Caco-2 (cell line): Measurements from ENCODE around the gene MBP. TPM values are rescaled to one million over a fixed set of nuclear protein-coding genes. Genes with fewer than 3 reads are reported as not detected.
A peak's percentile ranks its signal among the peaks of the same experiment; 100 is the strongest.

Experiments
- BruUV-seq: library from RNA; stranded (reverse); fragments of 400-500 nt; replicated peaks from 2 replicates; lab custom pipeline; 2021; lab: Mats Ljungman, UMichigan
- CTCF ChIA-PET: fragments of 300-600 bp; sonication (Branson Sonifier 250); formaldehyde crosslinking; loops from one replicate; lab custom pipeline; 2022; ENCODE audit warnings: antibody characterized with exemption; lab: Charles Lee
- POLR2A ChIA-PET: fragments of 300-600 bp; sonication (Branson Sonifier 250); formaldehyde crosslinking; loops from one replicate; lab custom pipeline; 2022; ENCODE audit warnings: antibody characterized with exemption; lab: Charles Lee
- DNase-seq, 2 experiments: peaks; one replicate each; pipeline versions ENCODE4 v3.0.0 to v3.0.0-alpha.2; 2020 to 2022
- H3K27me3 ChIP-seq: replicated peaks from 2 replicates; pipeline ENCODE4 v1.6.0; 2011; ENCODE audit warnings: low read length; ENCODE audit not compliant: control insufficient read depth, insufficient read depth
- H3K36me3 ChIP-seq: 2 replicates; pipeline ENCODE4 v1.5.1; 2011; ENCODE audit warnings: low read length; ENCODE audit not compliant: control insufficient read depth, insufficient read depth
- H3K4me1 ChIP-seq: fragments of 250-450 bp; sonication (Bioruptor Pico); 2 replicates; pipeline ENCODE4 v1.5.1; 2020; ENCODE audit warnings: mild to moderate bottlenecking
- H3K4me3 ChIP-seq: 2 replicates; pipeline ENCODE4 v1.5.1; 2011; ENCODE audit warnings: low read depth, mild to moderate bottlenecking, control low read depth, low read length
- H3K9me3 ChIP-seq: fragments of 250-450 bp; sonication (Bioruptor Pico); 2 replicates; pipeline ENCODE4 v1.5.1; 2020; ENCODE audit warnings: mild to moderate bottlenecking, moderate library complexity
- H3K27ac Mint-ChIP-seq: one replicate; pipeline ENCODE4 v1.8.0; 2022; ENCODE audit warnings: mixed read lengths; ENCODE audit not compliant: unreplicated experiment
- H3K27me3 Mint-ChIP-seq: one replicate; pipeline ENCODE4 v1.8.0; 2022; ENCODE audit warnings: mixed read lengths; ENCODE audit not compliant: insufficient read depth, unreplicated experiment
- H3K36me3 Mint-ChIP-seq: one replicate; pipeline ENCODE4 v1.8.0; 2022; ENCODE audit warnings: mild to moderate bottlenecking, mixed read lengths; ENCODE audit not compliant: insufficient read depth, unreplicated experiment
- H3K4me1 Mint-ChIP-seq: one replicate; pipeline ENCODE4 v1.8.0; 2022; ENCODE audit warnings: low read depth, mixed read lengths; ENCODE audit not compliant: unreplicated experiment
- H3K4me3 Mint-ChIP-seq: one replicate; pipeline ENCODE4 v1.8.0; 2022; ENCODE audit warnings: mild to moderate bottlenecking, moderate library complexity, mixed read lengths; ENCODE audit not compliant: unreplicated experiment
- H3K9me3 Mint-ChIP-seq: one replicate; pipeline ENCODE4 v1.8.0; 2022; ENCODE audit warnings: mixed read lengths; ENCODE audit not compliant: unreplicated experiment
- intact Hi-C: fragments of 100-400 bp; cut with micrococcal nuclease; formaldehyde crosslinking; loops from one replicate; pipeline ENCODE4 v1.10.0; 2022; ENCODE audit not compliant: unreplicated experiment
- total RNA-seq: library from RNA; stranded (reverse); gene quantifications from 2 replicates; pipeline ENCODE4 v1.2.3, GENCODE V29; 2022
- TF ChIP-seq, protein P1 (sequence below), 2 experiments: fragments of 200-600 bp in 1 of 2; IDR thresholded peaks; 1 replicate in 1 of 2; 2 replicates in 1 of 2; pipeline versions ENCODE4 v1.5.1 to v1.8.0; 2011 to 2022; ENCODE audit warnings: antibody characterized with exemption in 1 of 2, control low read depth in 1 of 2, inconsistent platforms in 1 of 2, low read depth in 1 of 2, low read length in 1 of 2, mild to moderate bottlenecking in 1 of 2, moderate library complexity in 1 of 2; ENCODE audit not compliant: insufficient read depth in 1 of 2, severe bottlenecking in 1 of 2, unreplicated experiment in 1 of 2

The MBP gene
- total RNA-seq, 1 experiment from 2014 or later, result 11.4 TPM

DNA sequence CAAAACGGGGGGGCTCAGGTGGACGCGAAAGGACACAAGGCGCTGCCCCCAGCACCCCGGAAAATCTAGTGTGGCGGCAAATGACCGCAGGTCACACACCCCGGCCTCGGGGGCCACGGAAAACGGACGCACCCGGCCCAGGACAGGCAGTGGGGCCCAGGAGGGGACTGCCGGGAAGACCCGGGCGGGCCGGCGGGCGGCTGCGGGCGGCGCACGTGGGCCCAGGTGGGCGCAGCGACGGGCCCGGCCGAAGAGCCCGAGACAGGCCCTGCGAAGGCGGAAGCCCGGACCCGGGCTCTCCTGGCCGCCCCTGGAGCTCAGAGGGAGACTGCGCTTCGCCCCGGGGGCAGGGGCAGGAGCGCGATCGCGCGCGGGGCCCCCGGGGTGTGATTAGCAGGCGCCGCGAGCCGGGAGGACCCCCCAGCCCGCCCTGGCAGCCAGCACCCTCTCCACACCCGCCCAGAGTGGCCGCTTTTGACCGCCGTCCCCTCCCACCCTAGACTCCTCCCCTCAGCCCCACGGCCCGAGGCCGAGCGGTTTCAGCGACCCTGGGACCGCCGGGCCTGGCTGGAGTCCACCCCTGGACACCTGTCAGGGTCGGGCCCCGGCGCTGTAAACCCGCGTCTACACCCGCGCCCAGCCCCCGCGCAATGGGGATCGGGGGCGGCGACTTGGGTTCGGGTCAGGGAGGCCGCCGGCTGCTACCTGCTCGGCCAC, 773 bp downstream of the MBP start:
- H3K4me3 Mint-ChIP-seq, result peak overlapping the region; percentile 75
- Histone ChIP-seq H3K36me3 (no peaks in the 10 kb centered on the region), H3K4me3 (peak overlapping the region; percentile 48), H3K4me1 (no peaks in the 10 kb centered on the region), H3K9me3 (no peaks in the 10 kb centered on the region), H3K27me3 (no peaks in the 10 kb centered on the region)
- intact Hi-C loops, result loop anchor here (2.0 to 5.0 kb wide), 4 partner anchors 17 to 80 kb away; no protein-coding TSS in a partner anchor
- no peaks in the 10 kb centered on the region for H3K9me3 Mint-ChIP-seq
- H3K27me3 Mint-ChIP-seq, result no peaks in the 10 kb centered on the region
- no peaks in the 10 kb centered on the region for H3K4me1 Mint-ChIP-seq
- POLR2A ChIA-PET, result interaction anchor here (1.0 to 2.1 kb wide), 2 partner anchors 10 to 17 kb away, joined by 3 to 9 read pairs; no protein-coding TSS in a partner anchor
- CTCF ChIA-PET, result interaction anchor here (2.0 kb wide), 1 partner anchor 80 kb away, joined by 6 read pairs; no protein-coding TSS in a partner anchor
- H3K36me3 Mint-ChIP-seq, result no peaks in the 10 kb centered on the region
- TF ChIP-seq, protein P1, sequence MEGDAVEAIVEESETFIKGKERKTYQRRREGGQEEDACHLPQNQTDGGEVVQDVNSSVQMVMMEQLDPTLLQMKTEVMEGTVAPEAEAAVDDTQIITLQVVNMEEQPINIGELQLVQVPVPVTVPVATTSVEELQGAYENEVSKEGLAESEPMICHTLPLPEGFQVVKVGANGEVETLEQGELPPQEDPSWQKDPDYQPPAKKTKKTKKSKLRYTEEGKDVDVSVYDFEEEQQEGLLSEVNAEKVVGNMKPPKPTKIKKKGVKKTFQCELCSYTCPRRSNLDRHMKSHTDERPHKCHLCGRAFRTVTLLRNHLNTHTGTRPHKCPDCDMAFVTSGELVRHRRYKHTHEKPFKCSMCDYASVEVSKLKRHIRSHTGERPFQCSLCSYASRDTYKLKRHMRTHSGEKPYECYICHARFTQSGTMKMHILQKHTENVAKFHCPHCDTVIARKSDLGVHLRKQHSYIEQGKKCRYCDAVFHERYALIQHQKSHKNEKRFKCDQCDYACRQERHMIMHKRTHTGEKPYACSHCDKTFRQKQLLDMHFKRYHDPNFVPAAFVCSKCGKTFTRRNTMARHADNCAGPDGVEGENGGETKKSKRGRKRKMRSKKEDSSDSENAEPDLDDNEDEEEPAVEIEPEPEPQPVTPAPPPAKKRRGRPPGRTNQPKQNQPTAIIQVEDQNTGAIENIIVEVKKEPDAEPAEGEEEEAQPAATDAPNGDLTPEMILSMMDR (IDR thresholded peaks at IDR 0.05; ENCODE audit: insufficient read depth in 1 of 2, low read depth in 1 of 2, low read length in 1 of 2, severe bottlenecking in 1 of 2, unreplicated experiment in 1 of 2), result no peak
- no peak overlapping the region for H3K27ac Mint-ChIP-seq
- BruUV-seq, result no TSS peak
- DNase-seq, result peak; percentile 40 to 50

DNA sequence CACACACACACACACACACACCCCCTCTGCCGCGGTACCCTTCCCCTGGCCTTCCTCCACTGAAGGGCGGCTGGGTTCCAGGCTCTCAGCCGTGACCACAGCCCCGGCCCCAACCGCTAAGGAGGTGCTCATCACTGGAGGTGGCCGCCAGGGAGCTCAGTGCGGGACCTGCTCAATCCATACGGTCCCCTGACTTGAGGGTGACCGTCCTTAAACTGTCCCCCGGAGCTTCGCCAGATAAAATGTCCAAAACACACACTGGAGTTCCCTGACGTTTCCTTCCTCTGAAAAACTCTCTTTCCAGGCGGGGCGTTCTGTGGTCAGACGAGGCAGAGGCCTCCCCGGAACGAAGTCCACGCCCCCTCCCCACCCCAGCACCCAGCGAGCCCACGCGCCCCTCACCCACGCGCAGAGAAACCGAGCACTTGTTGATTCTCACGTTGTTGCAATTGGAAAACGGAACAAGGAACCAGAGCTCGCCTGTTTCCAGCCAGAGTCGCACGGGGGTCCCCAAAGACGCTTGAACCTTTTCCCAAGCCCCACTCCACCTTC, 1.4 kb downstream of the MBP start:
- ChIA-PET POLR2A (interaction anchor here (2.1 kb wide), 1 partner anchor 16 kb away, joined by 9 read pairs; no protein-coding TSS in a partner anchor), CTCF (interaction anchor here (0.7 to 2.0 kb wide), 2 partner anchors 75 to 81 kb away, joined by 3 to 6 read pairs; no protein-coding TSS in a partner anchor)
- no peaks in the 10 kb centered on the region for H3K9me3 ChIP-seq
- TF ChIP-seq, protein P1 (IDR thresholded peaks at IDR 0.05; ENCODE audit: insufficient read depth in 1 of 2, low read depth in 1 of 2, low read length in 1 of 2, severe bottlenecking in 1 of 2, unreplicated experiment in 1 of 2), result no peak
- Mint-ChIP-seq H3K4me3 (peak overlapping the region; percentile 75), H3K27me3 (no peaks in the 10 kb centered on the region), H3K36me3 (no peaks in the 10 kb centered on the region), H3K27ac (peak overlapping the region; percentile 39), H3K9me3 (no peaks in the 10 kb centered on the region), H3K4me1 (no peaks in the 10 kb centered on the region)
- peak in 1 of 2 experiments; percentile 19 for DNase-seq
- H3K36me3 ChIP-seq, result no peaks in the 10 kb centered on the region
- H3K4me1 ChIP-seq, result no peaks in the 10 kb centered on the region
- BruUV-seq, result no TSS peak
- H3K4me3 ChIP-seq, result peak overlapping the region; percentile 48
- intact Hi-C loops, result loop anchor here (2.0 to 5.0 kb wide), 3 partner anchors 16 to 81 kb away; no protein-coding TSS in a partner anchor
- H3K27me3 ChIP-seq, result no peaks in the 10 kb centered on the region
